Measurements from ENCODE around the gene PACSIN2.

The PACSIN2 gene

DNA sequence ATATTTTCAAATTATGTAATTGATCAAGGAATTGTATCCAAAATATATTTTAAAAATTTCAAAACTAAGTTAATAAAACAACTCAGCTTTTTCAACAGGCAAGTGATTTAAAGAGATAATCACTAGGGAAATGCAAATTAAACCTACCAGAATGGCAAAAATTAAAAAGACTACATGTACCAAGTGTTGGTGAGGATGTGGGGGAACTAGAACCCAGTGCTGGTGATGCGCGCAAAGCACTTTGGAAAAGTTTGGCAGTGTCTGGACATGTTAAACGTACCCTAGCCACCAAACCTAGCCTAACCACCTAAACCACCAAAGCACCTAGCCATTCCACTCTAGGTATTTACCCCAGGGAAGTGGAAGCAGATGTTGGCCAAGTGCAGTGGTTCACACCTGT lies 22.9 kb downstream of the PACSIN2 start:
- DNase-seq: no peak

DNA sequence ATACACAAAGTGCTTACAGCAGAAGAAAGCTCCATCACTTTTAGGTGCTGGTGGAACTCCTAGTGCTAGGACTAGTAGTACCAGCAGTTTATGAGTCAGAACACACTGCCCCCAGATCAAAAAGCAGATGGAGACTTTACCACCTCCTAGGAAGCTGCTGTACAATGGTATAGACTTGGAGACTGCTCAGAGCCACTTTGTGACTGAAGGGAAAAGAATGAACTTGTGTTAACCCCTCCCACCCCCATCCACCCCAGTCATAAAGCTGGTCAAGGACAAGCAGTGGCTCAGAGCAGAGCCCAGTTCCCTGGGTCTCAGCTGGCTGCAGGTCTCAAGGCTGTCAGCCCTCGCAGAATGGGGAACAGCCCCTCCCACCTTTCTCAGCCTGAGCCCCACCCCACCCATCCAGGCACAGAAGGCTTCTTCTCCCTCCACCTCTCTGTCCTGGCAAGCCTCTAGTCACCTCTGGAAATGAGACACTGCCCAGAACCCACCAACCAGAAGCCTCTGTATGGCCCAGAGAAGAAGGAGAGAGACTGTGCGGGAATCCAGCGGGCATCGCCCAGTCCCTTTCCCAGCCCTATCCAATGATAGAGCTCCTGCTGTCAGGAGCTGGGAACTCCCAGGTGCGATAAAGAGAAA lies 23.8 kb downstream of the PACSIN2 start:
- no peak for DNase-seq

More for the DNA sequence above, 22.9 kb downstream of the PACSIN2 start:
- TF ChIP-seq POLR2A (IDR thresholded peaks at IDR 0.05; ENCODE audit: low read length) (no peak), GATA1 (IDR thresholded peaks at IDR 0.05; ENCODE audit: low read depth, low read length) (no peak)

GRCh38 chr22:42990131-42990838 lies 24.7 kb downstream of the PACSIN2 start:
- peak in 1 of 2 experiments; percentile 21 for DNase-seq
- no peak for TF ChIP-seq GATA1 (IDR thresholded peaks at IDR 0.05; ENCODE audit: low read depth, low read length)
- no peak for TF ChIP-seq POLR2A (IDR thresholded peaks at IDR 0.05; ENCODE audit: low read length)

More for the DNA sequence above, 23.8 kb downstream of the PACSIN2 start:
- TF ChIP-seq POLR2A (IDR thresholded peaks at IDR 0.05; ENCODE audit: low read length) (no peak), GATA1 (IDR thresholded peaks at IDR 0.05; ENCODE audit: low read depth, low read length) (no peak)

DNA sequence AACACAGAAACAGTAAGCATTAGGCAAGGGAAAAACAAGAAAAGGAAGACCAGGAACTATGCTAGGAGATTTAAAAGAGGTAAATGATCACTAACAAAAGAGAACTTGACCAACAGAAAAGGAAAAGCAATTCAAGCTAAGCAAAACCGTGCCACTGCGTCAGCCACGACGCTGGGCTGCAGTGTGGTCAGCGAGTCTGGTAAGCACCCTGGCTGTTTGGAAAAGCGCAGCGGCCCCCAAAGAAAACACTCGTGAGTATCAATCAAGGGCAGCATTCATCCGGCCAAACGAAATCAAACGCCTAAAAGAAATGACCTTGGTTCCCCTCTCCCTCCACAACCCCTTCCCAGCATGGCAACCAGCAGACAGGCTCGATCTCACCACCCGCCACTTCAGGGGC lies 28.8 kb downstream of the PACSIN2 start:
- TF ChIP-seq GATA1 (IDR thresholded peaks at IDR 0.05; ENCODE audit: low read depth, low read length) (no peak), POLR2A (IDR thresholded peaks at IDR 0.05; ENCODE audit: low read length) (no peak)
- DNase-seq: no peak

DNA sequence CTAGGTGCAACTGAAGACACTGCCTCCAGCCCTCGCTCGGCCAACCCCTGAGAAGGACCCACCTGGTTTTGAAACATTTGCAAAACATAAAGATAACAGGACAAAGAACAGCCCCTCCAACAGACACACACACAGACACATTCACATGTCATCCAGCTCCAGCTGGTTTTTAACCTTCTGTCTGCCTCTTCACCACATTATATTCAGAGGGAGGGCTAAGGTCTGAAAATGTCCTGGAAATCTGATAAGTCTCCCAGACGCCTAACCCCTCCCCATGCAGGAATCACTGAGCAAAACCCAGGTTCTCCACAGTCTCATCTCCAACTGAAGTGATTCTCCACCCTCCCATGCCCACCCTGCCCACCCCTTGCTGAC lies 29.4 kb downstream of the PACSIN2 start:
- no peak for DNase-seq
- TF ChIP-seq POLR2A (IDR thresholded peaks at IDR 0.05; ENCODE audit: low read length) (no peak), GATA1 (IDR thresholded peaks at IDR 0.05; ENCODE audit: low read depth, low read length) (no peak)

DNA sequence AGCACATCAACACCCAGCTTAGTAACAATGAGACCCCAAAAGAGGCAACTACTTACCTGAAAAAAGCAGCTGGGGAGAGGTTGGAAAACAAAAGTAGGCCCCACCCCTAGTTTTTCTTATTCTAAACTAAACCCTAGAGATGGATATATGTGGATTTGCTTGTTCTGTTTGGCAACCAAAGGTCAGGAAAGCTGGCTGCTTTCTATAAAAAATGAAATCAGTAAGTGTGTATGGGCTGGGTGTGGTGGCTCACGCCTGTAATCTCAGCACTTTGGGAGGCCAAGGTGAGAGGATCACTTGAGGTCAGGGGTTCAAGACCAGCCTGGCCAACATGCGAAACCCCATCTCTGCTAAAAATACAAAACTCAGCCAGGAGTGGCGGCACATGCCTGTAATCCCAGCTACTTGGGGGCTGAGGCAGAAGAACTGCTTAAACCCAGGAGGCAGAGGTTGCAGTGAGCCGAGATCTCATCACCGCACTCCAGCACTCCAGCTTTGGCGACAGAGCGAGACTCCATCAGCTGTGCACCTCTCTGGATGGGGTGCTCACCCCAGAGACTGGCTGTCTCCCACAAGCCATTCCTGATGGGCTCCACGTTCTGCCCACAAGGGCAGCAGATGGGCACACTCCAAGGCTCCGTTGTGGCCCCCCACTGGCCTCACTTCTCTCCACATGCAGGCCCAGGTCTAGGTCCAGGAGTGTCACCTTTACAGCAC lies 30.0 kb downstream of the PACSIN2 start:
- no peak for DNase-seq
- no peak for TF ChIP-seq GATA1 (IDR thresholded peaks at IDR 0.05; ENCODE audit: low read depth, low read length)
- no peak for TF ChIP-seq POLR2A (IDR thresholded peaks at IDR 0.05; ENCODE audit: low read length)

GRCh38 chr22:42984397-42984796 lies 30.6 kb downstream of the PACSIN2 start:
- DNase-seq: no peak
- TF ChIP-seq POLR2A (IDR thresholded peaks at IDR 0.05; ENCODE audit: low read length): no peak
- TF ChIP-seq GATA1 (IDR thresholded peaks at IDR 0.05; ENCODE audit: low read depth, low read length): no peak

GRCh38 chr22:42983470-42983869 lies 31.5 kb downstream of the PACSIN2 start:
- no peak for TF ChIP-seq GATA1 (IDR thresholded peaks at IDR 0.05; ENCODE audit: low read depth, low read length)
- TF ChIP-seq POLR2A (IDR thresholded peaks at IDR 0.05; ENCODE audit: low read length): no peak
- no peak for DNase-seq

DNA sequence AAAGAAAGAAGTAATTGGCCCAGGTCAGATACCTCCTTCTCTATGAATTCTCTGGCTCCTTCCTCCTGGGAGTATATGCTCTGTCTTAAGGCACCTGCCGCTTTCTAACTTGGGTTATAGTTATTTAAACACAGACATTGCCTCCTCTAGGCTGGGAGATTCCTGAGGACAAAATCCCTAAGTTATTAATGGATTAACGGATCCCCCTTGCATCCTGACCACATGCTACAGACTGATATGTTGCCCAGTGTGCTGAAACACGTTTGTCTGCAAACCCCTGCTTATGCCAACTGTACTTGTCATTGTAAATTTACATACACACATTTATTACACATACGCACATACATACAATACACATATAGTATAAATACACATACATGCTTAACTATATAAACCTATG lies 35.3 kb downstream of the PACSIN2 start:
- DNase-seq: no peak
- TF ChIP-seq GATA1 (IDR thresholded peaks at IDR 0.05; ENCODE audit: low read depth, low read length) (no peak), POLR2A (IDR thresholded peaks at IDR 0.05; ENCODE audit: low read length) (no peak)

DNA sequence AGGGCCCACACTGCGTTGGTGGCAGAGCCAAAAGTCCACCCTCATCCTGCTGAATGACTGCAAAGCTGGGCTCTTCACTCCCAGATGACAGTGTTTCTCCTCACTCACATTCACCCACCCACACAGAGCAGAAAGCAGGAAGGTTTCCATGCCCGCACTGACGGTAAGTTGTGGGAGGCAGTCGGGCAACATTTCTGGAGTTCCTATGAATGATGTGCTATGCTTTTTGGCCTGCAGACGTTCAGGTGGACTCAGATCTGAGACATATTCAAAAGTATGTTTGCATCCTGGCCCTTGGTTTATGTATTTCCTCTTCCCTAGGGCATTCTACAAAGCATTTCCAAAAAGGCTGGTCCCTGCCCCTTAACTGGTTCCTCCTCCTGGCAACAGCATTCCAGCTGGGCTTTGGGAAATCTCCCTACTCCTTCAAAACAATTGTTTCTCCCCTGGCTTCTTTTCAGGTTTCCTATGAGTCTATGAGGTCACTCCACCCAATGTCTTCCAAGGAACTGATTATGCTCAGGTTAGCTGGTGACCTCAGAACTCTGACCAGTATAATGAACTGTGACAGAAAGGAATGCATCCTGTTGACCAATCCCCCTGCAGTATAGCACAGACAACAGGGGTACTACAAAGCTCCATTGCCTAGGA lies 36.4 kb downstream of the PACSIN2 start:
- DNase-seq: no peak
- TF ChIP-seq POLR2A (IDR thresholded peaks at IDR 0.05; ENCODE audit: low read length): no peak
- TF ChIP-seq GATA1 (IDR thresholded peaks at IDR 0.05; ENCODE audit: low read depth, low read length): no peak

- TF ChIP-seq POLR2A (IDR thresholded peaks at IDR 0.05; ENCODE audit: low read length) (no peak), GATA1 (IDR thresholded peaks at IDR 0.05; ENCODE audit: low read depth, low read length) (no peak)
- peak; percentile 36 to 63 for DNase-seq
Measured at GRCh38 chr22:42977569-42977968, 37.4 kb downstream of the PACSIN2 start.

DNA sequence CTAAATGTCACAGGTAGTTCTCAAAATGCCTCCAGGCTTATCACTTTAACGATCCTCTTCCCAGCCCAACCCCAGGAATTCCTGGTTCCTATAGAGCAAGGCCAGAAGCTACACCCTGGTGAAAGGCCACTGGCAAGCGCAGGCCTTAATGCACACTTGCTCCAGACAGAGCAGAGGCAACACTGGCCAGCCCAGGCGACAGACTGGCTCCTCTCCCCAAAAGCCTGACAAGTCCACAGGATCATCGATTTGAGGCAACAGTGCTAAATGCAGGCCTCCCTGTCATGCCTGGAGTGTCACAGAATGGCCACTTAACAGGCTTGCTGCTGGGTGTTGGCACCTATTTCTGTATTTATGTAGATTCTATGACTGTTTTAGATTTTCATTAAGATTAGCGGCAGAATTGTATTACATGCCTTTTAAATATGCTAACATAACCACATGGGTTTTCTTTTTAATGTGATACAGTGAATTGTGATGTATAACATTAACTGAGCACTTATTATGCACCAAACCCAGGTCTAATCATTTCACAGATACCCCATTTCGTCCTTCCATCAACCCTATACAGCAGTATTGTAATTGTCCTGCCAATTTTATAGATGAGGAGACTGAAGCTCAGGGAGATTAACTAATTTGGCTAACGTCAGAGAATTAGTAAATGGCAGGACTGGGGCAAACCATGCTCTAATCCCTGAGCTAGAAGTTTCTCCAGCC lies 38.6 kb downstream of the PACSIN2 start:
- no peak for TF ChIP-seq GATA1 (IDR thresholded peaks at IDR 0.05; ENCODE audit: low read depth, low read length)
- no peak for TF ChIP-seq POLR2A (IDR thresholded peaks at IDR 0.05; ENCODE audit: low read length)
- no peak for DNase-seq

DNA sequence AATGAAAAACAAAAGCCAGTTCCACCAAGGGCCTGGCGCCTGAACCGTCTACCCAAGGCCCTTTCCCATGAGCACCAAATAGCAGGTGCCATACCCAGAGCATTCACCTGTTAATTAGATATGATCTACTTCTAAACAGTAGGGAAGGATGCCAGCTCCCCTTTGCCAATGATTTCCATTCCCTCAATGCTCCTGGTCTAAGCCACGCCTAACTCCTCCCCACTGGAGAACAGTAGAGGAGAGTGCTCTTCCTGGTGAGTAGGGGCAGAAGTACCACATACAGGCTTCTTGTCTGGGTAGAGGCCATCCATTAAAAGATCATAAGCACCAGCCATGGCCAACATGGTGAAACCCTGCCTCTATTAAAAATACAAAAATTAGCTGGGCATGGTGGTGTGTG lies 40.7 kb downstream of the PACSIN2 start:
- TF ChIP-seq GATA1 (IDR thresholded peaks at IDR 0.05; ENCODE audit: low read depth, low read length): no peak
- TF ChIP-seq POLR2A (IDR thresholded peaks at IDR 0.05; ENCODE audit: low read length): no peak
- no peak for DNase-seq
